Measurements from ENCODE around the gene SUSD3. TPM values are rescaled to one million over a fixed set of nuclear protein-coding genes. Genes with fewer than 3 reads are reported as not detected.

The SUSD3 gene
- total RNA-seq, 2 experiments from 2014 or later: 33.9 to 35.6 TPM

DNA sequence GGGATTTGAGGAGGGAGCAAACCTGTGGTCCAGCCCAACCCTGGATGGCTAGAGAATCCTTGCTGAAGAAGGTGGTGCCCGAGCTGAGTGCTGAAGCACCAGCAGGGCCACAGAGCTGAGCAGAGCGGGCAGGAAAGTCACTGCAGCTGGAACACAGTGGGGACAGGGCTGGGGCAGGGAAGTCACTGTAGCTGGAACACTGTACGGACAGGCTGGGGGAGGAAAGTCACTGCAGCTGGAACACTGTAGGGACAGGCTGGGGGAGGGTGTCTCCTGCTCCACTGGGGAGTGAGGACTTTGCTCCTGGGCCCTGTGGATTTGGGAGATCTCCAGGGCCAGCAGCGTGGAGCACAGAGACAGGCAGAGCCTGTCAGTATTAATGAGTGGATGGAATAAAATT lies 9.0 kb upstream of the SUSD3 start:
- peaks cover 26% of the 10 kb centered on the region for H3K4me1 Mint-ChIP-seq (ENCODE audit: low read depth)
- no peak overlapping the region for H3K4me3 ChIP-seq (ENCODE audit: low read length)
- no peaks in the 10 kb centered on the region for H3K36me3 Mint-ChIP-seq (ENCODE audit: low read depth)
- TF ChIP-seq CTCF (IDR thresholded peaks at IDR 0.05): no peak
- no peaks in the 10 kb centered on the region for H3K9me3 ChIP-seq (ENCODE audit: control insufficient read depth in 1 of 2, insufficient read depth in 1 of 2, low read length in 2 of 2)
- H3K9me3 Mint-ChIP-seq: no peaks in the 10 kb centered on the region
- H3K27ac Mint-ChIP-seq: no peak overlapping the region
- ATAC-seq (ENCODE audit: poor library complexity): no peak
- DNase-seq: no peak
- no peaks in the 10 kb centered on the region for H3K27me3 ChIP-seq (ENCODE audit: control insufficient read depth in 1 of 2, insufficient read depth in 2 of 2, low read length in 2 of 2)
- intact Hi-C loops (cut with DNase I, micrococcal nuclease): no loop called here
- CTCF ChIA-PET: no interaction called here
- H3K4me3 Mint-ChIP-seq: no peak overlapping the region
- no peak overlapping the region for H3K27ac ChIP-seq (ENCODE audit: low read depth in 1 of 2, low read length in 2 of 2)
- no peaks in the 10 kb centered on the region for H3K27me3 Mint-ChIP-seq
- POLR2A ChIA-PET: interaction anchor here (1.0 to 3.7 kb wide), 4 partner anchors 8 to 21 kb away, joined by 3 to 12 read pairs (median 8); no protein-coding TSS in a partner anchor
- no peaks in the 10 kb centered on the region for H3K36me3 ChIP-seq (ENCODE audit: insufficient read depth, low read length)
- peaks cover 25% of the 10 kb centered on the region for H3K4me1 ChIP-seq (ENCODE audit: insufficient read depth, low read length)

DNA sequence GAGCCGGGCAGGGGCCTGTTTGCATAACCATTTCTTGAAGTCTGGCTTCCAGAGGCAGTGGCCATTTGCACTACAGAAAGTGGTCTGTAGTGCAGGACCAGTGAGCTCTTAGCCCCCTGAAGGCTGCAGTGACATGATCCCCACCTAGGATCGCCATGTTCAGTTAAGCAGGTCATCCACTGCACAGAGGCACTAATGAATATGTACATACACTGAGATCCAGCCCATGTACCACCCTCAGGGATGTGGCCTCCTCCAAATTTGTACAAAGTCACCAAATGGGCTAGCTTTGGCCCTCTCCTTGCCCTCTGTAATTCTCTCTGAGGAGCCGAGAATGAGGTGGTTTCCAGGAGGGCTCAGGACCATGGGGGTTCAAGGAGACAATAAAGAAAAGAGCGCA lies 8.3 kb upstream of the SUSD3 start:
- Mint-ChIP-seq H3K36me3 (ENCODE audit: low read depth) (no peaks in the 10 kb centered on the region), H3K27me3 (no peaks in the 10 kb centered on the region), H3K9me3 (no peaks in the 10 kb centered on the region), H3K4me1 (ENCODE audit: low read depth) (peaks cover 25% of the 10 kb centered on the region), H3K27ac (no peak overlapping the region), H3K4me3 (no peak overlapping the region)
- no peaks in the 10 kb centered on the region for H3K27me3 ChIP-seq (ENCODE audit: control insufficient read depth in 1 of 2, insufficient read depth in 2 of 2, low read length in 2 of 2)
- H3K9me3 ChIP-seq (ENCODE audit: control insufficient read depth in 1 of 2, insufficient read depth in 1 of 2, low read length in 2 of 2): no peaks in the 10 kb centered on the region
- intact Hi-C loops (cut with DNase I, micrococcal nuclease): no loop called here
- no peaks in the 10 kb centered on the region for H3K36me3 ChIP-seq (ENCODE audit: insufficient read depth, low read length)
- TF ChIP-seq CTCF (IDR thresholded peaks at IDR 0.05): no peak
- H3K4me3 ChIP-seq (ENCODE audit: low read length): no peak overlapping the region
- ChIA-PET CTCF (no interaction called here), POLR2A (interaction anchor here (1.1 to 3.7 kb wide), 5 partner anchors 9 to 22 kb away, joined by 3 to 19 read pairs (median 11); no protein-coding TSS in a partner anchor)
- no peak overlapping the region for H3K27ac ChIP-seq (ENCODE audit: low read depth in 1 of 2, low read length in 2 of 2)
- ATAC-seq (ENCODE audit: poor library complexity) (no peak), DNase-seq (no peak)
- peaks cover 31% of the 10 kb centered on the region for H3K4me1 ChIP-seq (ENCODE audit: insufficient read depth, low read length)

DNA sequence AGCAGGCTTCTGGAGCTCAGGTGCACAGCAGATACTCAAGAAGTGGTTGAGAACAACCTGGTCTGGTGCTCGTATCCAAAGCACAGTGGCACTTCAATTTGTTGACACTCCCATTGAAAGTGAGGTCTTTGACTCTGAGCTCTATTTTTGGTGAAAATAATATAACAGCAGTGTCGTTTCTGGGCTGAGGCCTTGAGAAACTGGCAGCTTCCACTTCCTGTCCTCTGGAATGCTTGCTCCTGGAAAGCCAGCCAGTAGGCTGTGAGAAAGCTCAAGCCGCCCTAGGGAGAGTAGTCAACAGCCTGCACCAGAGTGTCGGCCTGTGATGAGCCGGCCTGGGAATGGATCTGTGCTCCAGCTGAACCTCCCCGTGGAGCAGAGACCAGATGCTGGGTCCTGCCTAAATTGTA lies 6.8 kb upstream of the SUSD3 start:
- no peak for ATAC-seq (ENCODE audit: poor library complexity)
- CTCF ChIA-PET: no interaction called here
- no peak overlapping the region for H3K27ac Mint-ChIP-seq

More for the DNA sequence above, 6.8 kb upstream of the SUSD3 start:
- POLR2A ChIA-PET: interaction anchor here (0.6 to 3.7 kb wide), 6 partner anchors 8 to 62 kb away, joined by 3 to 19 read pairs (median 12); no protein-coding TSS in a partner anchor
- DNase-seq: no peak
- peaks cover 38% of the 10 kb centered on the region for H3K4me1 ChIP-seq (ENCODE audit: insufficient read depth, low read length)
- Mint-ChIP-seq H3K9me3 (no peaks in the 10 kb centered on the region), H3K4me3 (no peak overlapping the region), H3K36me3 (ENCODE audit: low read depth) (no peaks in the 10 kb centered on the region), H3K4me1 (ENCODE audit: low read depth) (peaks cover 32% of the 10 kb centered on the region), H3K27me3 (no peaks in the 10 kb centered on the region)
- intact Hi-C loops (cut with DNase I, micrococcal nuclease): no loop called here
- TF ChIP-seq CTCF (IDR thresholded peaks at IDR 0.05): no peak
- no peaks in the 10 kb centered on the region for H3K27me3 ChIP-seq (ENCODE audit: control insufficient read depth in 1 of 2, insufficient read depth in 2 of 2, low read length in 2 of 2)
- no peak overlapping the region for H3K27ac ChIP-seq (ENCODE audit: low read depth in 1 of 2, low read length in 2 of 2)
- no peaks in the 10 kb centered on the region for H3K9me3 ChIP-seq (ENCODE audit: control insufficient read depth in 1 of 2, insufficient read depth in 1 of 2, low read length in 2 of 2)
- H3K4me3 ChIP-seq (ENCODE audit: low read length): no peak overlapping the region
- no peaks in the 10 kb centered on the region for H3K36me3 ChIP-seq (ENCODE audit: insufficient read depth, low read length)

Measured in CD4-positive, alpha-beta T cell (primary cell).